ENCODE measurements around the gene KDM2B.

- no peak for TF ChIP-seq CTCF (optimal IDR thresholded peaks at IDR 0.05 in 1 of 3, IDR thresholded peaks at IDR 0.05 in 1 of 3, conservative IDR thresholded peaks at IDR 0.05 in 1 of 3; ENCODE audit: extremely low read depth in 1 of 3, insufficient read depth in 2 of 3, low read length in 3 of 3)
- TF ChIP-seq EZH2 (IDR thresholded peaks at IDR 0.05; ENCODE audit: low read length): no peak
These were observed 124.3 kb downstream of the KDM2B start for GRCh38 chr12:121456551-121456950.

All from keratinocyte (primary cell).